HepG2 (cell line): Measurements from ENCODE around the gene ICAM2. TPM values are rescaled to one million over a fixed set of nuclear protein-coding genes. Genes with fewer than 3 reads are reported as not detected.

Source experiments
- ATAC-seq: fragments of 200-7000 bp; cut with Tn5 transposase; 3 replicates; pipeline ENCODE4 v1.9.1; 2020; ENCODE audit warnings: mild to moderate bottlenecking, moderate library complexity
- BruUV-seq: library from RNA; stranded (reverse); fragments of 400-500 nt; replicated peaks from 2 replicates; lab custom pipeline; 2021; lab: Mats Ljungman, UMichigan
- CTCF ChIA-PET: fragments of 300-600 bp; formaldehyde crosslinking; extraction: SDS; loops from one replicate; lab custom pipeline; 2021; ENCODE audit warnings: low total read pairs, inconsistent platforms, low intra/inter-chr PET ratio; lab: Yijun Ruan, JAX
- POLR2A ChIA-PET: fragments of 350-600 bp; sonication (Branson Sonifier 250); formaldehyde crosslinking; loops from one replicate; lab custom pipeline; 2020; ENCODE audit warnings: antibody characterized with exemption, inconsistent platforms; lab: Yijun Ruan, JAX
- DNase-seq: peaks from one replicate; pipeline ENCODE4 v3.0.0-alpha.2; 2015; ENCODE audit warnings: low spot score
- FAIRE-seq: peaks from 3 replicates; lab custom pipeline; 2011; peaks lifted over from hg19 to GRCh38; lab: Jason Lieb, UNC
- H2AFZ ChIP-seq: one replicate; pipeline ENCODE4 v1.6.1; 2011; ENCODE audit warnings: low read length, inconsistent platforms
- H3K27ac ChIP-seq: fragments of 300-600 bp; 3 replicates; pipeline ENCODE4 v1.8.0; 2011; ENCODE audit warnings: mixed run types, mild to moderate bottlenecking, mixed read lengths, low read length, inconsistent platforms; ENCODE audit not compliant: insufficient read depth; ENCODE audit errors: extremely low read length
- H3K27me3 ChIP-seq, 2 experiments: fragments of 200-600 bp in 1 of 2; 2 replicates in 1 of 2; 3 replicates in 1 of 2; pipeline versions ENCODE4 v1.6.0 to v1.8.0; 2011; ENCODE audit warnings: low read length in 2 of 2, mild to moderate bottlenecking in 2 of 2, moderate library complexity in 2 of 2, inconsistent platforms in 1 of 2; ENCODE audit not compliant: insufficient read depth in 2 of 2, control insufficient read depth in 1 of 2
- H3K36me3 ChIP-seq, 2 experiments: fragments of 200-600 bp in 1 of 2; replicated peaks in 1 of 2; 2 replicates in 1 of 2; 3 replicates in 1 of 2; pipeline versions ENCODE4 v1.5.1 to v1.8.0; 2011; ENCODE audit warnings: low read length in 2 of 2, inconsistent platforms in 1 of 2; ENCODE audit not compliant: insufficient read depth in 2 of 2, control insufficient read depth in 1 of 2
- H3K4me1 ChIP-seq: 2 replicates; pipeline ENCODE4 v1.5.1; 2012; ENCODE audit warnings: low read length, inconsistent platforms; ENCODE audit not compliant: insufficient read depth
- H3K4me2 ChIP-seq: 2 replicates; pipeline ENCODE4 v1.6.0; 2011; ENCODE audit warnings: low read depth, low read length, inconsistent platforms
- H3K4me3 ChIP-seq, 3 experiments: fragments of 200-600 bp in 1 of 3; sonication (generic), shearing (Covaris generic) in 1 of 3; replicated peaks in 1 of 3; 2 replicates each; pipeline ENCODE4 v1.5.1; 2011 to 2016; ENCODE audit warnings: low read length in 3 of 3, inconsistent platforms in 2 of 3, low read depth in 2 of 3, mild to moderate bottlenecking in 2 of 3, control low read depth in 1 of 3, mixed read lengths in 1 of 3; ENCODE audit not compliant: insufficient read depth in 1 of 3
- H3K79me2 ChIP-seq: one replicate; pipeline ENCODE4 v1.6.1; 2011; ENCODE audit warnings: low read length, inconsistent platforms; ENCODE audit not compliant: insufficient read depth
- H3K9ac ChIP-seq: 2 replicates; pipeline ENCODE4 v1.6.0; 2011; ENCODE audit warnings: mild to moderate bottlenecking, low read depth, low read length, inconsistent platforms; ENCODE audit not compliant: insufficient read depth
- H3K9me3 ChIP-seq: 2 replicates; pipeline ENCODE4 v1.5.1; 2012; ENCODE audit warnings: mild to moderate bottlenecking, low read length
- H4K20me1 ChIP-seq: 2 replicates; pipeline ENCODE4 v1.6.0; 2011; ENCODE audit warnings: inconsistent platforms, mild to moderate bottlenecking, low read length, moderate library complexity; ENCODE audit not compliant: insufficient read depth
- CEBPB ChIP-seq: IDR thresholded peaks from 2 replicates; pipeline ENCODE4 v1.6.1; 2011; ENCODE audit warnings: low read depth, low read length, improper control_type of control experiment, borderline replicate concordance
- HDAC1 ChIP-seq: sonication (generic); formaldehyde crosslinking; IDR thresholded peaks from 2 replicates; pipeline ENCODE4 v1.5.1; 2020; ENCODE audit warnings: mild to moderate bottlenecking, missing genetic modification reagents
- ZIK1 ChIP-seq: sonication (generic); formaldehyde crosslinking; IDR thresholded peaks from 2 replicates; pipeline ENCODE4 v1.5.0; 2020; ENCODE audit warnings: mild to moderate bottlenecking, low read depth, missing genetic modification reagents, borderline replicate concordance
- ZKSCAN1 ChIP-seq: fragments of 150-350 bp; IDR thresholded peaks from 2 replicates; pipeline ENCODE4 v1.6.1; 2014; ENCODE audit warnings: low read length
- ZNF501 ChIP-seq: sonication (generic); formaldehyde crosslinking; IDR thresholded peaks from 2 replicates; pipeline ENCODE4 v1.5.1; 2020; ENCODE audit warnings: mild to moderate bottlenecking, moderate library complexity, missing genetic modification reagents
- ZNF678 ChIP-seq: sonication (generic); formaldehyde crosslinking; IDR thresholded peaks from 2 replicates; pipeline ENCODE4 v1.4.0; 2020; ENCODE audit warnings: mild to moderate bottlenecking, missing genetic modification reagents
- WGBS: methylation state at CpG from one replicate; pipeline ENCODE4 v1.1.6; 2017; ENCODE audit warnings: low lambda C conversion rate; 5-methylcytosine and 5-hydroxymethylcytosine counted together
- in situ Hi-C: cut with HindIII; loops from 2 replicates; pipeline ENCODE4 v1.10.0; 2017; ENCODE audit warnings: low pct_unique_long_range_greater_than_20kb; ENCODE audit not compliant: extremely low pct_ligation_motif_present
- intact Hi-C: fragments of 100-400 bp; cut with micrococcal nuclease; formaldehyde crosslinking; loops from one replicate; pipeline ENCODE4 v1.10.0; 2022; ENCODE audit not compliant: unreplicated experiment
- polyA plus RNA-seq, 8 experiments: library from polyadenylated mRNA; depleted of rRNA in 3 of 8; stranded (reverse) in 7 of 8; unstranded in 1 of 8; fragments of >200 nt; fragmentation: Illumina TruSeq in 4 of 8; extraction: Trizol in 4 of 8; gene quantifications; 2 replicates each; pipeline versions ENCODE4 v1.2.1 to v1.2.3, GENCODE V29; 2011 to 2016; ENCODE audit warnings: low read depth in 4 of 8, missing spikeins in 1 of 8, mixed read lengths in 1 of 8; ENCODE audit not compliant: insufficient read depth in 1 of 8
- total RNA-seq, 5 experiments: library from RNA; depleted of rRNA; stranded (reverse); fragments of >200 nt; fragmentation: Illumina TruSeq; extraction: Trizol; gene quantifications; 2 replicates each; pipeline ENCODE4 v1.2.3, GENCODE V29; 2016; ENCODE audit warnings: low read depth in 1 of 5
- TF ChIP-seq, protein P1 (sequence below): sonication (generic); formaldehyde crosslinking; IDR thresholded peaks from 2 replicates; pipeline ENCODE4 v1.5.1; 2020; ENCODE audit warnings: missing genetic modification reagents, mild to moderate bottlenecking, borderline replicate concordance
- TF ChIP-seq, protein P2 (sequence below), 2 experiments: sonication (generic) in 1 of 2; formaldehyde crosslinking in 1 of 2; IDR thresholded peaks; 2 replicates each; pipeline versions ENCODE4 v1.4.0 to v1.6.1; 2018 to 2020; ENCODE audit warnings: missing genetic modification reagents in 2 of 2, borderline replicate concordance in 1 of 2, low read depth in 1 of 2, mild to moderate bottlenecking in 1 of 2, missing biosample characterization in 1 of 2

Gene ICAM2
- total and polyA plus RNA-seq, 2 of the 13 experiments (the other 11 are each of a cell fraction or from before 2014, with no cell fraction given): 10.9 to 20.8 TPM

DNA sequence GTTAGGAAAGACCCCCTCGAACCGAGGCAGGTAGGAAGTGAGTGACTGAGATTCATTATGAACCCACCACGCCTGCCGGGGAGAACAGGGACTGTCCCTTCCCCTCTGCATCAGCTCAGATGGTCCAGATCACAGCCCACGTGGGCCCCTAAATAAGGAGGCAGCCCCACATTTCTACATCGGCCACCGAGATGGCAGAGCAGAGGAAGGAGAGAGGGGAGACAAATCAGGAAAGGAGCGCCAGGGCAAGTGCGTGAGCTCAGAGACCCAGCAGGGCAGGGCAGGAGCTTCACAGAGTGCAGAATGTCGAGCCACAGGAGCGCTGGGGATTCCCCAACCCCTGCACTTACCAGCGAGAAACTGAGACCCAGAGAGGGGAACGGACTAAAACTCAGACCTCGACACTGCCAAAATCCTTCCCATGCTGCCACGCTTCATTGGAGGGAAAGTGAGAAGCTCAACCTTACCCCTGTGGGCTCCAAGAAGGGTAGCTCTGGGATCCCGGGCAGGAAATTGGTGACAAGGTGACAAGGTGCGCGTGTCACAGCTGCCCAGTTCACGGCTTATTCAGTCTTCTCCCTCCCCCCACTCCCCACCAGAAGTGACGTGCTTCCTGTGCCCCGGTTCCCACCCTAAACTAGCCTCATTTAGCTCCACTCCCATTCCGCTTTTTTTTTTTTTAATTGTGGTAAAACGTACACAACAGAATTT is at the start of gene ICAM2 (continued):
- TF ChIP-seq ZNF501 (CRISPR knock-in tag): 0 out of 2 replicates have a peak, but pooled peaks have one; percentile 18
- TF ChIP-seq ZNF678: 0 out of 2 replicates have a peak, but pooled peaks have one; percentile 27
- no peak for TF ChIP-seq ZIK1 (CRISPR knock-in tag)
- TF ChIP-seq, protein P1, sequence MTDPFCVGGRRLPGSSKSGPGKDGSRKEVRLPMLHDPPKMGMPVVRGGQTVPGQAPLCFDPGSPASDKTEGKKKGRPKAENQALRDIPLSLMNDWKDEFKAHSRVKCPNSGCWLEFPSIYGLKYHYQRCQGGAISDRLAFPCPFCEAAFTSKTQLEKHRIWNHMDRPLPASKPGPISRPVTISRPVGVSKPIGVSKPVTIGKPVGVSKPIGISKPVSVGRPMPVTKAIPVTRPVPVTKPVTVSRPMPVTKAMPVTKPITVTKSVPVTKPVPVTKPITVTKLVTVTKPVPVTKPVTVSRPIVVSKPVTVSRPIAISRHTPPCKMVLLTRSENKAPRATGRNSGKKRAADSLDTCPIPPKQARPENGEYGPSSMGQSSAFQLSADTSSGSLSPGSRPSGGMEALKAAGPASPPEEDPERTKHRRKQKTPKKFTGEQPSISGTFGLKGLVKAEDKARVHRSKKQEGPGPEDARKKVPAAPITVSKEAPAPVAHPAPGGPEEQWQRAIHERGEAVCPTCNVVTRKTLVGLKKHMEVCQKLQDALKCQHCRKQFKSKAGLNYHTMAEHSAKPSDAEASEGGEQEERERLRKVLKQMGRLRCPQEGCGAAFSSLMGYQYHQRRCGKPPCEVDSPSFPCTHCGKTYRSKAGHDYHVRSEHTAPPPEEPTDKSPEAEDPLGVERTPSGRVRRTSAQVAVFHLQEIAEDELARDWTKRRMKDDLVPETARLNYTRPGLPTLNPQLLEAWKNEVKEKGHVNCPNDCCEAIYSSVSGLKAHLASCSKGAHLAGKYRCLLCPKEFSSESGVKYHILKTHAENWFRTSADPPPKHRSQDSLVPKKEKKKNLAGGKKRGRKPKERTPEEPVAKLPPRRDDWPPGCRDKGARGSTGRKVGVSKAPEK (CRISPR knock-in tag): peak; percentile 34; the same call in 1 of the 2 replicates
- no peak for TF ChIP-seq ZKSCAN1
- TF ChIP-seq, protein P2, sequence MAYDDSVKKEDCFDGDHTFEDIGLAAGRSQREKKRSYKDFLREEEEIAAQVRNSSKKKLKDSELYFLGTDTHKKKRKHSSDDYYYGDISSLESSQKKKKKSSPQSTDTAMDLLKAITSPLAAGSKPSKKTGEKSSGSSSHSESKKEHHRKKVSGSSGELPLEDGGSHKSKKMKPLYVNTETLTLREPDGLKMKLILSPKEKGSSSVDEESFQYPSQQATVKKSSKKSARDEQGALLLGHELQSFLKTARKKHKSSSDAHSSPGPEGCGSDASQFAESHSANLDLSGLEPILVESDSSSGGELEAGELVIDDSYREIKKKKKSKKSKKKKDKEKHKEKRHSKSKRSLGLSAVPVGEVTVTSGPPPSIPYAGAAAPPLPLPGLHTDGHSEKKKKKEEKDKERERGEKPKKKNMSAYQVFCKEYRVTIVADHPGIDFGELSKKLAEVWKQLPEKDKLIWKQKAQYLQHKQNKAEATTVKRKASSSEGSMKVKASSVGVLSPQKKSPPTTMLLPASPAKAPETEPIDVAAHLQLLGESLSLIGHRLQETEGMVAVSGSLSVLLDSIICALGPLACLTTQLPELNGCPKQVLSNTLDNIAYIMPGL (CRISPR knock-in tag; IDR thresholded peaks at IDR 0.05; ENCODE audit: borderline replicate concordance in 1 of 2, low read depth in 1 of 2): peak in 1 of 2 experiments; percentile 50; a peak in 1 of 4 replicates

DNA sequence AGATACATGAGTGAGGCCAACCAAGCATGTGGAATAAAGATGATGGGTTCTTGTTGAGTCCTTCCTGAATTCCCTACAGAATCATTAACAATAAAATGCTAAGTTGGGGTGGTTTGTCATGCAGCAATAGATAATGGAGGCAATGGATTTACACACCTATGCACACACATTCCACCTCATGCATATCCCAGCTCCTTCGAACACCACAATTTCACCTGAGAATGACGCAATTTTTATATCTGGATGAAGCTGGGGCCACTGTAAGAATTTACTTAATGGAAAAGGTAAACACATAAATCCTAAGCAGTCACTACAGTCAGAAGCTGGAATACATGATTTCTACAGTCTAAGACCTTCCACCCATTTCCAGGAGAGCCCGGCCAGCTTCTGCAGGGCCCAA is 49.8 kb upstream of the ICAM2 start:
- H2AFZ ChIP-seq: no peak overlapping the region
- in situ Hi-C loops: no loop called here
- ChIA-PET CTCF (no interaction called here), POLR2A (no interaction called here)
- FAIRE-seq (no peak), DNase-seq (no peak), ATAC-seq (no peak)
- H3K27me3 ChIP-seq: no peaks in the 10 kb centered on the region
- intact Hi-C loops: no loop called here
- TF ChIP-seq CEBPB (peak; percentile 56; the same call in 1 of the 2 replicates), HDAC1 (CRISPR knock-in tag) (no peak)
- no peak overlapping the region for H3K4me2 ChIP-seq
- BruUV-seq: no TSS peak
- WGBS: 98% methylated on average over 3 of the region's 3 CpGs
- no peak overlapping the region for H3K9ac ChIP-seq
- H3K36me3 ChIP-seq: peaks cover 27 to 73% of the 10 kb centered on the region in 2 experiments
- no peaks in the 10 kb centered on the region for H4K20me1 ChIP-seq
- peaks cover 8% of the 10 kb centered on the region for H3K9me3 ChIP-seq
- no peak overlapping the region for H3K4me3 ChIP-seq
- H3K79me2 ChIP-seq: no peaks in the 10 kb centered on the region
- H3K4me1 ChIP-seq: peaks cover 18% of the 10 kb centered on the region
- H3K27ac ChIP-seq: no peak overlapping the region
